Pons (tissue), 1 donor: ENCODE results near the gene ASIC3.
A peak's percentile ranks its signal among the peaks of the same experiment; 100 is the strongest.

Experiments used
- DNase-seq: peaks from one replicate; pipeline ENCODE4 v3.0.0-alpha.2; 2016; ENCODE audit warnings: low spot score

The ASIC3 gene

DNA sequence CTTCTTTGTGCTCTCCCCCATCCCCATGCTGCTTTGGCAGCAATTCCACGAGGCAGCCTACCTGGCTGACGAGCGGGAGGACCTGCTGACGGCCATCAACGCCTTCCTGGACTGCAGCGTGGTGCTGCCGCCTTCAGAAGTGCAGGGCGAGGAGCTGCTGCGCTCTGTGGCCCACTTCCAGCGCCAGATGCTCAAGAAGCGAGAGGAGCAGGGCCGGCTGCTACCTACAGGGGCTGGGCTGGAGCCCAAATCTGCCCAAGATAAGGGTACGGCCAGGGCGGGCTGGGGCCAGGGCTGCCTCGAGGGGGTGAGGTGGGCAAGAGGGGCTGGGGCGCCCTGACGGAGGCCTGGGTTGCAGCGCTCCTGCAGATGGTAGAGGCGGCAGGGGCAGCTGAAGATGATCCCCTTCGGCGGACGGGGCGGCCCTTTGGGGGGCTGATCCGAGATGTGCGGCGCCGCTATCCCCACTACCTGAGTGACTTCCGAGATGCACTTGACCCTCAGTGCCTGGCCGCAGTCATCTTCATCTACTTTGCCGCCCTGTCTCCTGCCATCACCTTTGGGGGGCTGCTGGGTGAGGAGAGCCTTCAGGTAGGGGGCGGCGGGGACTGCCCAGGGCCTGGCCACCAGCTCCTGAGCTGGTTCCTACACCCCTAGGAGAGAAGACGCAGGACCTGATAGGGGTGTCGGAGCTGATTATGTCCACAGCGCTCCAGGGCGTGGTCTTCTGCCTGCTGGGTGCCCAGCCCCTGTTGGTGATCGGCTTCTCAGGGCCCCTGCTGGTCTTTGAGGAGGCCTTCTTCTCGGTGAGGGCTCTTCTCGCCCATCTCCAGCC lies 22.9 kb downstream of the ASIC3 start:
- DNase-seq: no peak

- no peak for DNase-seq
Measured at GRCh38 chr7:151073990-151074389, 25.7 kb downstream of the ASIC3 start.

DNA sequence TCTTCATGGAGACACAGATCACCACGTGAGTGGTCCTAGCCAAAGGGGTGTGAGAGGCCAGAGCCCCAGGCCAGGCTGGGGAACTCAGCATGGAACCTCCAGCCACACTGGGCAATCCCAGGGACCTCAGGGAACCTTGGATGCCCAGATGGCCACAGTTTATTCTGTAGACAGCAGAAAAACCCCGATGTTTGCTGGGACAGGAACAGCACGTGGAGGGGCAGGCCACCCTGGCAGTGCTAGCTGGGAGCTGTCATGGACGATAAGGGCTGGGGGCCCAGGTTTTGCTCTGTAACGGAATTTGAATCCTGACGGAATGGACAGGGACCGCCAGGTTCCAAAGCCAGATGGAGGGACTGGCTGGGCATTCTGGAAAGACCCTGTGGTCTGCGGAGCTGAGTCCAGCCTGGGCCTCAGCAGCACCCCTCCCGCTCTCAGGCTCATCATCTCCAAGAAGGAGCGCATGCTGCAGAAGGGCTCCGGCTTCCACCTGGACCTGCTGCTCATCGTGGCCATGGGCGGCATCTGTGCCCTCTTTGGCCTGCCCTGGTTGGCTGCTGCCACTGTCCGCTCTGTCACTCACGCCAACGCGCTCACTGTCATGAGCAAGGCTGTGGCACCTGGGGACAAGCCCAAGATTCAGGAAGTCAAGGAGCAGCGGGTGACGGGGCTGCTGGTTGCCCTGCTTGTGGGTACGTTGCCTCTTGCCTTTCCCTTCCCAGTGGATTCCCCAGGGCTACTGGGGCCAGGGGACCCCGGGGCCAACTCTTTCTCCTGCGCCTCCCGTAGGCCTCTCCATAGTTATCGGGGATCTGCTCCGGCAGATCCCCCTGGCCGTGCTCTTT lies 26.7 kb downstream of the ASIC3 start:
- DNase-seq: no peak

DNA sequence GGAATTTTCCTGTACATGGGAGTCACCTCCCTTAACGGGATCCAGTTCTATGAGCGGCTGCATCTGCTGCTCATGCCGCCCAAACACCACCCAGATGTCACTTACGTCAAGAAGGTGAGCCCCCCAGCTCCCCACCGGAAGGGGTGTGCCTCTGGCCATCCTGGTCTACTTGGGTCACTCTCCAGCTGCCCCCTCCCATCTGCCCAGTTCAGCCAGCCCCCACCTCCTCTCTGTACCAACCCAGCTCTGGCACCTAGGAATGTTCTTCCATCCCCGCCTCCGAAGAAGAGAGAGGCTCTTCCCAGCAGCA lies 27.3 kb downstream of the ASIC3 start:
- no peak for DNase-seq

GRCh38 chr7:151075978-151076426 lies 27.7 kb downstream of the ASIC3 start:
- DNase-seq: no peak

GRCh38 chr7:151076863-151077704 lies 28.8 kb downstream of the ASIC3 start:
- DNase-seq: no peak

GRCh38 chr7:151077705-151078232 lies 29.4 kb downstream of the ASIC3 start:
- DNase-seq: no peak

DNA sequence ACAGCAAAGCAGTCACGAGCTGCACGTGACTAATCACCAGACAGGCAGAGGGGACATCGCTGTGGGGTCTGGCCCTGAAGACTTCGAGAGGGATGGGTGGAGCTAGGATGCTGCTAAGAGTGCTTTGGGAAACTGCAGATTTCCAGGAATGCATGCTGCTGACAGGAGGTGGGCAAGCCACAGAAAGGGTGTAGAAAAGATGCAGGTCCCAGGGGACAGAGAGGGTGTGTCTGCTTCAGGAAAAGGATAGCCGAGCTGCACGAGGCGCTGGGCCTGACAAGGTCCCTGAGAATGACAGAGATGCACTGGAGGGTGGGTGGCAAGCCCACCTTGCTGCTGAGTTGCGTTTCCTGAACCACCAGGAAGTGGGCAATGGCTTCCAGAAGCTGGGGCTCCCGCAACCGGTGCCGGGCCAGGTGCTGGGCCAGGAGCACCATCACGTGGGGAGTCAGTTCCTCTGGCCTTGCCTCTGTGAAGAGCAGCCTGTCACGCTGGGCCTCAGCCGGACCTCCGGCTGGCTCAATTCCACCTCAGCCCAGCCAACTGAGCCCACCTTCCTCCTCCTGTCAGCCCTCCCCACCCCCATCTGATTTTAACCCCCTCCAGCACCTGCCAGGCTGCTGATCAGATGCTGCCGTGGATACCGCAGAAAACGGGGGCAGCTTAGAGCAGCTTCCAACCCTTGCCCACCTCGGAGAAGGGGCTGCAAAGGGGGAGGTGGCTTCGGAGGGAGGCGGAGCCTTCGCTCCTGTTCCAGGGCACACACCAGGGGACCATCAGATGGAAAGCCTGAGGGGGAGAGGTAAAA lies 30.1 kb downstream of the ASIC3 start:
- DNase-seq: no peak

DNA sequence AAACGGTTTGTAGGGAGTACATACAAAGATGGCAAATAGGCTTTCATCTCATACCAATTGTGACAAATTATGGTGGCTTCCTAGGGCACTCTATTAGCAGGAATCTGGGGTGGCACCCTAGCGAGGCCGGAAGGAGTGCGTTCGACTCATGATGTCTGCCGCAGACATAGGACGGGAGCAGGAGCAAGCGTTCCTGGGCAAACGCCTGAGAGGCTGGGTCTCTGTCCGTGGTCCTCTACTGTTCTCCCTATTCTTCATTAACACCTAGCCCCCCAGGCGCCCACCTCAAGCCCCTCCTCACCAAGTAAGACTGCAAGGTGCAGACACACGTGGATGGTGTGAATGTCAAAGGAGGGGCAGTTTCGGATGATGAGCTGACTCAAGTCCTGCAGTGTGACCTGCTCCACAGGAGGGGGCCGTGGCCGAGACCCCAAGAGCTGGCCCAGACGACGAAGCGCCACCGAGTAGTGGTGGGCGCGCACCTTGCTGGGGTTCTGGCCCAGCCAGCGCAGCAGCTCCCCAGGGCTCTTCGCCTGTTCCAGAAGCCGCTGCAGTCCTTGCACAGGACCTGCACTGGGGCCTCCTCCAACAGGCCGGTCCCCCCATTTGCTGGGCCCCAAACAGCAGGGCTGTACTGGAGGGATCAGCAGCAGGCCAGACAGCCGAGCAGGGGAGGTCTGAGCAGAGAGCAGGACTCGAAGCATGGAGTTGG lies 31.0 kb downstream of the ASIC3 start:
- DNase-seq: no peak

GRCh38 chr7:151080067-151080521 lies 31.8 kb downstream of the ASIC3 start:
- no peak for DNase-seq

DNA sequence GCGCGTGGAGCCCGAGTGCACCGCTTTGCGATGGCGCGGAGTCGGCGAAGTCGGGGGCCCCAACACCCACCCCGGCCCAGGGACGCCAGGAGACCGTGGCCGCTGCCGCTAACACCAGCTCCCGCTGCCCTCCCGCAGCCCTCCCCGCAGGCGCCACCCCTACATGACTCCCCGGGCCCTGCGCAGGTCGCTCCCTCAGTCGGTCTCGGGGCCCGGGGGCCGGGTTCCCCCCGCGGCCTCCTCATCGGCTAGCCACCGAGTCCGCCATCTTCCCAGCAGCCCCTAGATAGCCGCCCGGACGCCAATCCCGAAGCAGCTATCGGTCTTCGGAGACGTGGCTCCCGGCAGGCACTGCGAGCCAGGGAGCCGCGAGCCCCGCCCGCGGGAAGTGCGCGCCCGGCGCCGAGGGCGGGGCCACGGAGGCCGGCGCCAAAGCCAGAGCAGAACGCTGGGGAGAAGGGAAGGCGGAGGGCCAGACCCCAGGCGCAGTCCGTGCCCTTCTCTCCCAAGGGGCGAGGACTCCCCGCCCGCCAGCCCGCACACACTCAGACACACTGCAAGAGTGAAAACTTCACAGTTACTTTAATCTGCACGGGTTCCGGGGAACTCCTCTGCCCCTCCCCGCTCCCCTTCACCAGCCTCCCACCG lies 32.3 kb downstream of the ASIC3 start, which contains the start of gene FASTK:
FASTK (minus strand) TSS at position 288 of the 648 bp plus-strand sequence; CDS start at position 245, 43 bp downstream.
- peak; percentile 93 for DNase-seq

- peak; percentile 21 for DNase-seq
Measured at GRCh38 chr7:151081170-151082101, 33.1 kb downstream of the ASIC3 start.

DNA sequence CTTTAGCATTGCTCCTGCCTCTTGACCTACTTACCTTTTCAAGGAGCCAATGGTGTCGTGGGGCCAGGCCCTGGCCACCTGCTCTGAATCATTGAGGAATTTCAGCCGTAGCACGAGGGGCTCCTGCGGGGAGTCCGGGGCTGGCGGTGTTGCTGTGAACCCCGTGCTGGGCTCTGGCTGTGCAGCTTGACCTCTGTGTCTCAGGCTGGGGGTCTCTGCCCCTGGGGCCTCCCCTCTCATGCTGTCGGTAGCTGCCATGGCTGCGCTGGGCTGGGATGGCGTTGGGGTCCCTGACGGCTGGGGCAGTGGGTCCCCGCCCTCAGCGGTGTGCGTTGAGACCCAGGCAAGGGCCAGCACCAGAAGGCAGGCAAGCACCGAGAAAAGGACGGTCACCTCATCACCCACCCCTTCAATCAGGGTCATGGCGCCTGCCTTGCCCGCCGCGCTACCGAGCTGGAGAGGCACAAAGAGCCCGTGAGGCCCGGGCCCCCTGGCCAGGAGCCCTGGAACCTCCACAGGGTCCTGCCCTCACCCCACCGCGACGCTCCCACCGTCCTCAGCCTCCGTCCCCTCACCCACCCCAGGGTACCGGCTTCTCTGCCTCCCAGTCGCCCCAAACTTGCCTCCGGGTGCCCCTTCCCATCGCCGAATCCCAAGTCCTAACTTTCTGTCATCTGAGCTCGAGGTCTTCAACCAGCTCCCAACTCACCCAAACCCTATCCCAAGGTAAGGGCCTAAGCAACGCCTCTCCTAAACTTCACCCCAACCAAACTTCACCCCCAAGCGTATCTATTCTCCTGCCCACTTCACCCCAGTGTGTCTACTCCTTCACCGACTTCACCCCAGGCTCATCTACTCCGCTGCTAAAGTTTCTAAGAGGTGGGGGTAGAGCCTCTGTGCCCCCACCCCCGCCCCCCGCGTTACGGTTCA lies 34.1 kb downstream of the ASIC3 start:
- no peak for DNase-seq

- DNase-seq: peak; percentile 53
Measured at GRCh38 chr7:151083071-151083823, 34.9 kb downstream of the ASIC3 start, which contains the start of gene TMUB1. Gene TMUB1, minus strand, starts transcription at chr7:151083493. Its CDS starts 930 bp downstream, at chr7:151082563.

DNA sequence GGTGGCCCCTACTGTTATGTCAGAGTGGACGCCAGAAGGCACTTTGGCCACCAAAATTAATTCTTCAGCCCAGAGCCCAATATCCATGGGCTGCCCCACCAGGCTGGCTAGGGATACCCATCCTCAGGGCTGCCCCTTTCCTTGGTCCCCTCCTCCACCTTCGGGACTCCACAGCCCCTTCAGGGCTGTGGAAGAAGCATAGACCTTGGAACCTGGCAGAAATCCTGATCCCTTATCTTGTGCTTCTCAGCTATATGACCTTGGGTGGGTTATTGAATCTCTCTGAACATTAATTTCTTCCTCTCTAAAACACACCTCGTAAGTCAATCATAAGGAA lies 35.5 kb downstream of the ASIC3 start:
- no peak for DNase-seq

- DNase-seq: peak; percentile 19
Measured at GRCh38 chr7:151085329-151085690, 37.0 kb downstream of the ASIC3 start.
